ENCODE measurements around the gene YY1.

The YY1 gene

DNA sequence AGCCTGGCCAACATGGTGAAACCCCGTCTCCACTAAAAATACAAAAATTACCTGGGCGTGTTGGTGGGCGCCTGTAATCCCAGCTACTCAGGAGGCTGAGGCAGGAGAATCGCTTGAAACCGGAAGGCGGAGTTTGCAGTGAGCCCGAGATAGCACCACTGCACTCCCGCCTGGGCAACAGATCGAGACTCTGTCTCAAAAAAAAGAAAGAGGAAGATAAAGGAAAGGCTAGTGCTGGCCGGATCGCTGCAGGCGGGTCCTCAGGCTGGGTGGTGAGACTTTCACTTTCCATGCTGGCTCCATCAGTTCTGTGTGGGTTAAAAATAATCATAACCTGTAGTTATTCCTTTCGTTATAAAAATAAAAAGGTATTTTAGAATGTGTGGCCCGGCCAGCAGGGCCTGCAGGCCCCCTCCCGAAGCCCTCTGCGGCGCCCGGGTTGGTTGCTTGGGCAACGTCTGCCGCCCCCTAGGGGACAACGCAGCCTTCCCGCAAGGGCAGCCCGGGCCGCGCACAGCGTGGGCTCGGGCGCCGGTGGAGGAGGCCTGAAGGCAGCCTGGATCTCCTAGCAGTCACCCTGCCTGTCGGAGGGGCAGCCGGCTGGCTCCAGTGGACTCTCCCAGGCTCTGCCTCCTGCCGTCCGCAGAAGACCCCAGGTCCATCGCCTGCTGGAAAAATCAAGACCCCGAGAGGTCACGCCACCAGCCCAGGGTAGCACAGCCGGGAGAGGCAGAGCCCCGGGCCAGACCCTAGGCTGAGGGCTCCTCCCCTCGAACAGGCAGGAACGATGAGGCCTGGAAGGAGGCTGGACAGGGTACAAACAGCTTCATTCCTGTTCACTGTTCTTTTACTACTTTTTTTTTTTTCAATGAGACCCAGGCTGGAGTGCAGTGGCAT, 79.2 kb downstream of the YY1 start:
- DNase-seq = peak; percentile 13

GRCh38 chr14:100320157-100320856, 81.4 kb downstream of the YY1 start:
- no peak for DNase-seq

DNA sequence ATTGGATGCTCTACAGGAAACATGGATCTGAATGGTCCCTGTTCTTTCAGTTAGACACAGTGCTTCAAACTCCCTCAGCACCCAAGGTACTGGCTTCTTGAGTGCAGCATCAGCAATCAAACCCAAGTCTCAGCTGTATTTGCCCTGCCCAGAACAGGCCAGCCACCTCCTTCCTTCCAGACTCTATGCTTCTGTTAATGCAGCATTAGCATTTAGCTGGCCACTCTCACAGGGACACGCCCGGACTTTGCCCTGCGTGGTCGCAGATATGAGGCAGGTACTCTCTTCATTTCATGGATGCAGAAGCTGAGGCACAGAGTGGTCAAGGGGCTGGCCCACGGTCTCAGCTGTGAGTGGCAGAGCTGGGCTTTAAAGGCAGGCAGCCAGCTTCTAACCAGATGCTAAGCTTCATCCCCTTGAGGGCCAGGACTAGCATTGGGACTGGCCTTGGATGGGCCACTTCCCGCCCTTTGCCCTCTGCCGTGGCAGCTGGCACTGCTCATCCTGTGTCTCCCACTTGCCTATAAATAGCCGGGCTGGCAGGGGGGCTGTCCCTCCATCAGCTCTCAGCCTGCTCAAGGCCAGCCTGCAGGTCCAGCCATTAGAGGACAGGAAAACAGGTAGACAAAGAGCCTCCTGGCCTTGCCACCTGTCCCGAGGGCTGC, 82.7 kb downstream of the YY1 start:
- DNase-seq = no peak

DNA sequence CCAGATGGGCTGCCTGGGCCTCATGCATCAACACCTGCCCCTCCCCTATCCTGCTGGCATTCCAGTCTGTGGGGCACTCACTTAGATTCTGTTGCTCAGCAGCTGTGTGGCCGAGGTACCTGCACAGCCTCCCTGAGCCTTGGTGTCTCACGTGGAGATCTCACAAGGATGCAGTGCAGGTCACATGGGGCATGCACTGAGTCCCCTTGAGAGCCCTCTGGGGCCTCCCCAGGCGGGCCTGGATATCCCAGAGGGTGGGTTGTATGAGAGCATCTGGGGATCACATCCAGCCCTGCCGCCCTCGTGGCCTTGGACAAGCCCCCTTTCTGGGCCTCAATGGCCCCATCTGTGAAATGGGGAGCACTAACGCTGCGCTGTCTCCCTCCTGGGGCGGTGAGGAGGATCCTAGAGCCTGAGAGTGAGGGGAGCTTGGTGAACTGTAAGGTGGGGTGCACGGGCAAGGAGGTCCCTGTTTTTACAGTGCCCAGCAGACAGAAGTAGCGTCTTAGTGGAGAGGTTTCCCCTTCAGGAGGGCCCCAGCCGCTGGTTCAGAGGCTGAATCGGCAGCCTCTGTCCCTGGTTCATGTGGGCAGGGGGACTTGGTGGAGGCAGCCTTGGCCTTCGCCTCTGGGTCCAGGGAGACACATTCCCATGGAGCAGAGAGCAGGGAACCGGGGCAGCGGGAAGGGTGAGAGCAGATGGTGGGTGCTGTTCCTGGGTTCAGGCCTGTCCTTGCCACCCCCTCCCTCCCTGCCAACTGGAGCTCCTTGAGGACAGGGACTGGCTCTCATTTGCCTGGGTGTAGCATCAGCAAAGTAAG, 83.4 kb downstream of the YY1 start:
- no peak for DNase-seq

GRCh38 chr14:100323121-100323941, 84.4 kb downstream of the YY1 start, which contains the start of gene SLC25A47:
Gene SLC25A47 (plus strand): TSS chr14:100323339. CDS start chr14:100323415, 76 bp downstream.
- no peak for DNase-seq

GRCh38 chr14:100323942-100324307, 85.0 kb downstream of the YY1 start:
- DNase-seq = no peak

DNA sequence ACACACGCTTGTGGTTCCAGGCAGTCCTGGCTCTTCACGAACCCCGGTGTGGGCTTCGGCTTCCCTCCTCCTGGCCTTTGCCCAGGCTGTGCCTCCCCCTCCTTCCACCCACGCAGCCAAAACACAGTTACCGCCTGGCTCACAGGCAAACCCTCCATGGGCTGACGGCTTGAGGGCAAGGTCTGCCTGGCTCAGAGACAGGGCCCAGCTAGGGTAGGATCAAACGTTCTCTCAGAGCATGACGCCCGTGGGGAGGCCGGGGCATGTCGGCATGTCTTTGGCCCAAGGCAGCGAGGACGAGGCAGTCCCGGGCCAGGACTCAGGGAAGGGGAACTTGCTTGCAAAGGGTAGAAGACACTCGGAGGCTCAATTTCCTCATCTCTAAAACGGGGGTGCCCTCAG, 86.3 kb downstream of the YY1 start:
- DNase-seq = no peak

GRCh38 chr14:100325958-100326357, 87.0 kb downstream of the YY1 start:
- DNase-seq = no peak

DNA sequence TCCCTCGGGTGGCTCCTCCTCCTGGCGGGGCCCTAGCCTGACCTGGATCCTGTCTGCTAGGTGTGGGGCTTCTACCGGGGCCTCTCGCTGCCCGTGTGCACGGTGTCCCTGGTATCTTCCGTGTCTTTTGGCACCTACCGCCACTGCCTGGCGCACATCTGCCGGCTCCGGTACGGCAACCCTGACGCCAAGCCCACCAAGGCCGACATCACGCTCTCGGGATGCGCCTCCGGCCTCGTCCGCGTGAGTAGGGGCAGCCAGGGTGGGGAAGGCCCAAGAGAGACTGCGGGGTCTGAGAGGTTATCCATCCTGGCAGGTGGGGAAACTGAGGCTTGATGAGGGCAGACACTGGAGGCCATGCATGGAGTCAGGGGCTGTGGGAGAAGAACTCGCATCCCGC, 88.2 kb downstream of the YY1 start:
- DNase-seq = no peak

DNA sequence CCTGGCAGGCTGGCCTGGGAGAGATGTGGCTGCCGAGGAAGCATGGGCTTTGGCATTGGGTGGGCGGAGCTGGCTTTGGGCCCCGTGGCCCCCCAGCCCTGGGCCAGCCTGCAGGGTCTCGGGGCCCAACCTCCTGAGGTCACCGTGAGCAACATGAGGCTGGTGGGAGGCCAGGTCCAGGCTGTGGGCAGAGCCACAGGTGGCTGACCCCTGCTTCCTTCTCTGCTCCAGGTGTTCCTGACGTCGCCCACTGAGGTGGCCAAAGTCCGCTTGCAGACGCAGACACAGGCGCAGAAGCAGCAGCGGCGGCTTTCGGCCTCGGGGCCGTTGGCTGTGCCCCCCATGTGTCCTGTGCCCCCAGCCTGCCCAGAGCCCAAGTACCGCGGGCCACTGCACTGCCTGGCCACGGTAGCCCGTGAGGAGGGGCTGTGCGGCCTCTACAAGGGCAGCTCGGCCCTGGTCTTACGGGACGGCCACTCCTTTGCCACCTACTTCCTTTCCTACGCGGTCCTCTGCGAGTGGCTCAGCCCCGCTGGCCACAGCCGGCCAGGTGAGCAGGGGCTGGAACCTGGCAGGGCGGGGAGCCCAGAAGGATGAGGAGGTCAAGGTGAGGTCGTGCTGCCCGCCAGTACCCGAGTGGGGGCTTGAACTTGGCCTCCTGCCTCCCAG, 89.7 kb downstream of the YY1 start:
- DNase-seq = no peak

- no peak for DNase-seq
Measured at GRCh38 chr14:100329233-100330006, 90.5 kb downstream of the YY1 start.

- DNase-seq = no peak
Measured at GRCh38 chr14:100330007-100330344, 91.0 kb downstream of the YY1 start.

DNA sequence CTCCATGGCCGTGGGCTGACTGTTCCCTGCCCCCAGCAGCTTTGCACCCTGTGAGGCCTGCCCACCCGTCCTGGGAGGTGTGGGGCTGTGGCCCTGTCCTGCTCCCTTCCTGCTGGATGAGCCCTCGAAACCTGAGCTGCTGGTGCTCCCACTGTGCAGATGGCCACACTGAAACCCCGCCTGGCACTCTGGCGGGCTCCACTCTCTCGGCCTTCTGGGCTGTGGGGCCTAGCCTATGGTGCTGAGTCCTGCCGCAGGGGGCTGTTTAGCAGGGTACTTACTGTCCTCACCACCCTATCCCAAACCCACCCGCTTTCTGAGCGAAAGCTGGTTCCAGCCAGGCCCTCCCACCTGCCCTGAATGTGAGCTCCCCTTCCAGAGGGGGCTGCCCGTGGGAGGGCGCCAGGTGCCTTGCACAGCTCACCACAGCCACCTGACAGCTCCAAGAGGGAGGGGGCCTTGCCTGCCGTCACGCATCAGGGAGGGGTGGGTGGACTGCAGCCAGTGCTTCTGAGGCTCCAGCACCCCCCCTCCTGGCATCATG, 91.5 kb downstream of the YY1 start:
- no peak for DNase-seq

GRCh38 chr14:100332071-100332639, 93.2 kb downstream of the YY1 start:
- no peak for DNase-seq

Measured in NCI-H526 treated with DMSO at 0.1 percent for 48 hours (cell line).